Activated B cell treated with CpG ODN at 0.5 μM for 24 hours (primary cell): ENCODE results near the gene CCDC197. TPM values are rescaled to one million over a fixed set of nuclear protein-coding genes. Genes with fewer than 3 reads are reported as not detected.

Source experiments
- ATAC-seq: fragments of 200-7000 bp; cut with Tn5 transposase; one replicate; pipeline ENCODE4 v1.10.0; 2021; ENCODE audit warnings: low read depth, mild to moderate bottlenecking, moderate library complexity
- CTCF ChIA-PET: fragments of 350-600 bp; sonication (Branson Sonifier 250); formaldehyde crosslinking; loops from one replicate; lab custom pipeline; 2021; ENCODE audit warnings: antibody characterized with exemption; lab: Charles Lee
- POLR2A ChIA-PET: fragments of 350-600 bp; sonication (Branson Sonifier 250); formaldehyde crosslinking; loops from one replicate; lab custom pipeline; 2021; ENCODE audit warnings: antibody characterized with exemption; lab: Charles Lee
- DNase-seq: peaks from one replicate; pipeline ENCODE4 v3.0.0; 2022
- H3K27ac Mint-ChIP-seq: one replicate; pipeline ENCODE4 v1.8.0; 2020; ENCODE audit warnings: mixed read lengths
- H3K27me3 Mint-ChIP-seq: one replicate; pipeline ENCODE4 v1.8.0; 2021; ENCODE audit warnings: mixed read lengths
- H3K36me3 Mint-ChIP-seq: one replicate; pipeline ENCODE4 v1.8.0; 2021; ENCODE audit warnings: low read depth, mixed read lengths
- H3K4me1 Mint-ChIP-seq: one replicate; pipeline ENCODE4 v1.8.0; 2021; ENCODE audit warnings: mixed read lengths
- H3K4me3 Mint-ChIP-seq: one replicate; pipeline ENCODE4 v1.8.0; 2020; ENCODE audit warnings: mild to moderate bottlenecking, mixed read lengths
- H3K9me3 Mint-ChIP-seq: one replicate; pipeline ENCODE4 v1.8.0; 2020; ENCODE audit warnings: mixed read lengths
- intact Hi-C: fragments of 100-400 bp; cut with micrococcal nuclease; formaldehyde crosslinking; loops from one replicate; pipeline ENCODE4 v1.15.1; 2024
- total RNA-seq: library from RNA; stranded (reverse); gene quantifications from 2 replicates; pipeline ENCODE4 v1.2.3, GENCODE V29; 2022
- TF ChIP-seq, protein P1 (sequence below): fragments of 200-600 bp; IDR thresholded peaks from one replicate; pipeline ENCODE4 v1.8.0; 2022; ENCODE audit warnings: antibody characterized with exemption, mild to moderate bottlenecking

Gene CCDC197
- total RNA-seq, 1 donor from 2014 or later: not detected

GRCh38 chr14:93978735-93979134, 18.4 kb upstream of the CCDC197 start:
- H3K4me3 Mint-ChIP-seq: peak overlapping the region; percentile 41
- H3K27ac Mint-ChIP-seq: peak overlapping the region; percentile 68
- H3K9me3 Mint-ChIP-seq: no peaks in the 10 kb centered on the region
- TF ChIP-seq, protein P1, sequence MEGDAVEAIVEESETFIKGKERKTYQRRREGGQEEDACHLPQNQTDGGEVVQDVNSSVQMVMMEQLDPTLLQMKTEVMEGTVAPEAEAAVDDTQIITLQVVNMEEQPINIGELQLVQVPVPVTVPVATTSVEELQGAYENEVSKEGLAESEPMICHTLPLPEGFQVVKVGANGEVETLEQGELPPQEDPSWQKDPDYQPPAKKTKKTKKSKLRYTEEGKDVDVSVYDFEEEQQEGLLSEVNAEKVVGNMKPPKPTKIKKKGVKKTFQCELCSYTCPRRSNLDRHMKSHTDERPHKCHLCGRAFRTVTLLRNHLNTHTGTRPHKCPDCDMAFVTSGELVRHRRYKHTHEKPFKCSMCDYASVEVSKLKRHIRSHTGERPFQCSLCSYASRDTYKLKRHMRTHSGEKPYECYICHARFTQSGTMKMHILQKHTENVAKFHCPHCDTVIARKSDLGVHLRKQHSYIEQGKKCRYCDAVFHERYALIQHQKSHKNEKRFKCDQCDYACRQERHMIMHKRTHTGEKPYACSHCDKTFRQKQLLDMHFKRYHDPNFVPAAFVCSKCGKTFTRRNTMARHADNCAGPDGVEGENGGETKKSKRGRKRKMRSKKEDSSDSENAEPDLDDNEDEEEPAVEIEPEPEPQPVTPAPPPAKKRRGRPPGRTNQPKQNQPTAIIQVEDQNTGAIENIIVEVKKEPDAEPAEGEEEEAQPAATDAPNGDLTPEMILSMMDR: no peak
- H3K36me3 Mint-ChIP-seq: no peaks in the 10 kb centered on the region
- intact Hi-C loops: loop anchor here (1.0 to 10.0 kb wide), 6 partner anchors 11 to 774 kb away; partner anchors contain the start of genes GON7 and UBR7
- ChIA-PET POLR2A (interaction anchor here (0.7 to 2.0 kb wide), 12 partner anchors 8 to 103 kb away, joined by 3 to 22 read pairs (median 6); partner anchors contain the start of genes CCDC197, DDX24 and IFI27L1), CTCF (interaction anchor here (1.1 to 13.3 kb wide), 5 partner anchors 10 to 158 kb away, joined by 3 to 498 read pairs (median 5); no protein-coding TSS in a partner anchor)
- peaks cover 33% of the 10 kb centered on the region for H3K27me3 Mint-ChIP-seq
- H3K4me1 Mint-ChIP-seq: peaks cover 40% of the 10 kb centered on the region
- DNase-seq (no peak), ATAC-seq (no peak)

- H3K4me1 Mint-ChIP-seq: peaks cover 34% of the 10 kb centered on the region
- TF ChIP-seq, protein P1: no peak
- DNase-seq (no peak), ATAC-seq (no peak)
- H3K9me3 Mint-ChIP-seq: no peaks in the 10 kb centered on the region
- CTCF ChIA-PET: interaction anchor here (2.7 kb wide), 1 partner anchor 41 kb away, joined by 8 read pairs; no protein-coding TSS in a partner anchor
- intact Hi-C loops: no loop called here
- H3K27me3 Mint-ChIP-seq: peaks cover 41% of the 10 kb centered on the region
- POLR2A ChIA-PET: no interaction called here
- H3K27ac Mint-ChIP-seq: peak overlapping the region; percentile 42
- H3K4me3 Mint-ChIP-seq: no peak overlapping the region
- no peaks in the 10 kb centered on the region for H3K36me3 Mint-ChIP-seq
Measured at GRCh38 chr14:93980456-93981201, 16.5 kb upstream of the CCDC197 start.

DNA sequence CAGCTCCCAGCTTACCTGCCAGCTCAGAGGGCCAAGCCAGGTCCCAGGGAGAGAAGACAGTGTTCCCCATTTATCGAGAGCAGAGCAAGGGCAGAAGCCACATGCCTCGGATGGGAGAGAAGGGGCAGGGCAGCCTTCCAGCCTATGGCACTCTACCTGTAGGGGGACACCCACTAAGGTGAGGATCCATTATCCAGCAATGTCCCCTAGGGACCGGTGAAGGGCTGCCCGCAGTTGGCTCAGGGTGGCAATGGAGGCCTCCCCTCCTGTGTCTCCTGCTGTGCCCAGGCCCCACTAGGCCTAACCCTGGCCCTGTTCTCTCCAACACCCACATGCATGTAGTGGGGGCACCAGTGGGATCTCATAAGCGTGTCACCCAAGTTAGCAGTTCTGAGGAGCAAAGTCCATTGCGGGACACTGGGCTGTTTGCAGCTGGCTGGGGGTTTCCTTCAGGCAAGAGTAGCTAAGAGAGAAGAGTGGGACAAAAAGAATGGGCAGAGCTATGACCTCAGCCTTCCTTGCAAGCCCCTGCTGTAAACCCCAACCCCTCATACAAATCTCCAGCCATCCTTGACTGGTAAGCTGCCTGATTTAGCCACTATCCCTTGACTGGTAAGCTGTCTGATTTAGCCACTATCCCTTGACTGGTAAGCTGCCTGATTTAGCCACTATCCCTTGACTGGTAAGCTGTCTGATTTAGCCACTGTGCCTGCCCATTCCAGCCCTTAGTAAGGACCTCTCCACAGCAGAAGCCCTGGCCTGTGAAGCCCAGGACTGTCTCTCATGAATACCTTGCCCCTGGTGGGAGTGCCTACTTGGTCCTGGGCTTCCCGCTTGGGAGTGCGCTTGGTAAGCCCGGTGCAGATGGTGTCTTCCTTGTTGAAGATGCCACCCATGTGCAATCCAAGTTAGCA, 15.5 kb upstream of the CCDC197 start:
- ChIA-PET CTCF (interaction anchor here (1.9 to 2.7 kb wide), 2 partner anchors 11 to 42 kb away, joined by 8 read pairs; no protein-coding TSS in a partner anchor), POLR2A (interaction anchor here (1.6 kb wide), 1 partner anchor 14 kb away, joined by 8 read pairs; no protein-coding TSS in a partner anchor)
- H3K9me3 Mint-ChIP-seq: no peaks in the 10 kb centered on the region
- H3K36me3 Mint-ChIP-seq: no peaks in the 10 kb centered on the region
- TF ChIP-seq, protein P1: no peak
- DNase-seq (no peak), ATAC-seq (no peak)
- no peak overlapping the region for H3K4me3 Mint-ChIP-seq
- H3K27ac Mint-ChIP-seq: no peak overlapping the region
- peaks cover 25% of the 10 kb centered on the region for H3K4me1 Mint-ChIP-seq
- intact Hi-C loops: no loop called here
- H3K27me3 Mint-ChIP-seq: peaks cover 39% of the 10 kb centered on the region

GRCh38 chr14:93982230-93983007, 14.7 kb upstream of the CCDC197 start:
- Mint-ChIP-seq H3K36me3 (no peaks in the 10 kb centered on the region), H3K9me3 (no peaks in the 10 kb centered on the region), H3K27ac (no peak overlapping the region), H3K27me3 (peaks cover 37% of the 10 kb centered on the region), H3K4me1 (peaks cover 18% of the 10 kb centered on the region), H3K4me3 (no peak overlapping the region)
- no peak for DNase-seq
- ChIA-PET POLR2A (interaction anchor here (1.6 kb wide), 1 partner anchor 15 kb away, joined by 8 read pairs; no protein-coding TSS in a partner anchor), CTCF (interaction anchor here (1.4 to 2.7 kb wide), 3 partner anchors 10 to 43 kb away, joined by 3 to 8 read pairs (median 8); no protein-coding TSS in a partner anchor)
- no peak for ATAC-seq
- TF ChIP-seq, protein P1: no peak
- intact Hi-C loops: no loop called here
